Measurements from ENCODE around the gene TSHR.
"Not testable (repeated sequence)": the region's sequence is repeated elsewhere in the genome, so short reads cannot be mapped to it uniquely, and the experiment has no call there.

TSHR gene

DNA sequence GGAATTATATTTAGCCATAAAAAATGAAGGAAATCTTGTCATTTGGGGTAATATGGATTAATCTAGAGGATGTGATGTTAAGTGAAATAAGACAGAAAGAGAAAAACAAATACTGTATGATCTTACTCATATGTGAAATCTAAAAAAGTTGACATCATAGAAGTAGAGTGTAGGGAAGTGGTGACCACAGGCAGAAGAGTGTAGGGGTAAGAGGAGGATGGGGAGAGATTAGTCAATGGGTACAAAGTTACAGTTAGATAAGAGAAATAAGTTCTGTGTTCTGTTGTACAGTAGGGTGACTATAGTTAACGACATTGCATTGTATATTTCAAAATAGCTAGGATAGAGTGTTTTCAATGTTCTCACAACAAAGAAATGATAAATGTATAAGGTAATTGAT lies 87.0 kb downstream of the TSHR start:
- DNase-seq: no peak
- intact Hi-C loops (cut with DNase I): no loop called here

DNA sequence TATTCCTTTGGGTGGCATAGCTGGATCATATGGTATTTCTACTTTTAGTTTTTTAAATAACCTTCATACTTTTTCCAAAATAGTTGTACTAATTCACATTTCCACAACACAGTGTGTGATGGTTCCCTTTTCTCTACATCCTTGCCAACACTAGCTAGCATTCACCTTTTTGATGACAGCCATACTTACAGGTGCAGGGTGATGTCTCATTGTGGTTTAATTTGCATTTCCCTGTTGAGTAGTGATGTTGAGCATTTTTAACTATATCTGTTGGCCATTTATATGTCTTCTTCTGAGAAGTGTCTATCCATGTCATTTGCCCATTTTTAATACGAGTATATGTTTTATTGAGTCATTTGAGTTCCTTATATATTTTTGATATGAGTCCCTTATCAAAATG lies 96.1 kb downstream of the TSHR start:
- DNase-seq: no peak
- intact Hi-C loops (cut with DNase I): no loop called here

DNA sequence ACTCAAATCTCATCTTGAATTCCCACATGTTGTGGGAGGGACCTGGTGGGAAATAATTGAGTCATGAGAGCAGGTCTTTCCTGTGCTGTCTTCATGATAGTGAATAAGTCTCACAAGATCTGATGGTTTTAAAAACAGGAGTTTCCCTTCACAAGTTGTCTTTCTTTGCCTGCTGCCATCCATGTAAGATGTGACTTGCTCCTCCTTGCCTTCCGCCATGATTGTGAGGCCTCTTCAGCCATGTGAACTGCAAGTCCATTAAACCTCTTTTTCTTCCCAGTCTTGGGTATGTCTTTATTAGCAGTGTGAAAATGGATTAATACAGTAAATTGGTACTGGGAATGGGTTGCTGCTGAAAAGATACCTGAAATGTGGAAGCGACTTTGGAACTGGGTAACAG lies 98.6 kb downstream of the TSHR start:
- intact Hi-C loops (cut with DNase I); DNase-seq: not testable (repeated sequence)

DNA sequence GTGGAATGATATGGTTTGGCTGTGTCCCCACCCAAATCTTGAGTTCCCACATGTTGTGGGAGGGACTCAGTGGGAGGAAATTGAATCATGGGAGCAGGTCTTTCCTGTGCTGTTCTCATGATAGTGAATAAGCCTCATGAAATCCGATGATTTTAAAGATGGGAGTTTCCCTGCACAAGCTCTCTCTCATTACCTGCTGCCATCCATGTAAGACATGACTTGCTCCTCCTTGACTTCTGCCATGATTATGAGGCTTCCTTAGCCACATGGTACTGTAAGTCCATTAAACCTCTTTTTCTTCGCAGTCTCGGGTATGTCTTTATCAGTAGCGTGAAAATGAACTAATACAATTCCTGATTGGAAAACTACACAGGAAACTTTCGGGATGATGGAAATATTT lies 100.5 kb downstream of the TSHR start:
- intact Hi-C loops (cut with DNase I): no loop called here
- DNase-seq: no peak

DNA sequence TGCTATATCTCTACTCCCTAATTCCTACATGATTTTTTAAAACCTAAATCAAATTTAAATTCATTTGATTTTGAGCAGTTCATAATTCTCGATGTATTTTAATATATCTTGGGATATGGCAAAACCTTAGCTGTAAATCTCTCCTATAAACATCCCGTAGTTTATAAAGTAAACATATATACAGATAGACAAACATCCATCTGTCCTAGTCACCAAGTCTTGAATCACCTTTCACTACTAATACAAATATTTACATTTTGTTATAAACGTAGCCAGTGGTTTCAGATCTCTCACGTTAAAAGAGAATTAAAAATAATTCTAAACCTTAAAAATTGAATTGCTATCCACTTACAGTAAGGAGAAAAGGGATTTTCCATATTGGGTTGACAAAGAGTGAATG lies 107.0 kb downstream of the TSHR start:
- intact Hi-C loops (cut with DNase I): no loop called here
- DNase-seq: no peak

DNA sequence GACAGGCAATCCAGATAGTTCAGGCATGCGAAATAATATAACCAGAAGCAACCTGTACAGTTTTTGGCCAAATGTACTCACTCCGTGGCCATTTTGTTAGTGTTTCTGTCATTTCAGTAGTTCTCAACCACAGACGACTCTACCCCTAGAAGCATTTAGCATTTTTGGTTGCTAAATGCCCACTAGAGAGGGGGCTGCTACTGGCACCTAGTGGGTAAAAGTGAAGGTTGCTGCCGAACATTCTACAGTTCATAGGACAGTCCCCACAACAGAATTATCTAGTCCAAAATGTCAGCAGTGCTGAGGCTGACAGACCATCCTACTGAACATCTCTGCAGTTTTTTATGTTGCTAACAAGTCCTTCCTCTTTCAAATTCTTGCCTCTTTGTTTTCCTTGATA lies 107.4 kb downstream of the TSHR start:
- peak in 19 of 42 donors; percentile 1 to 45 (median 18) for DNase-seq
- intact Hi-C loops (cut with DNase I): no loop called here

DNA sequence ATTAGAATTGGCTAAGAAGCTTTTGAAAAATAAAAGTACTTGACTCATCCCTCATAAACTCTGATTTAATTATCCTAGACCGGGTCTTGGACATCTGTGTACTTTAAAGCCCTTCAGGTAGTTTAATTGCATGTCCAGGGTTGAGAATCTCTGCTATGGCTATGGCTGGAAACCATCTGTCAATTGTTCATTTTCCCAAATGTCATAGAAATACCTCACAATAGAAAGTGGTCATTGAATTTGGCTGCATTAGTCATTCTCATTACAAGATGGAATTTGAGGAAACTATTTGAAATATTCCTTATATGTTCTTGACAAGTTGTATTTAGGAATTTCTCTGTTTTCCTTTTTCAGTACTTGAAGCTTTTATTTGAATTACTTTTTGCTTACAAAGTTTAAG lies 111.3 kb downstream of the TSHR start:
- no peak for DNase-seq
- intact Hi-C loops (cut with DNase I): no loop called here

DNA sequence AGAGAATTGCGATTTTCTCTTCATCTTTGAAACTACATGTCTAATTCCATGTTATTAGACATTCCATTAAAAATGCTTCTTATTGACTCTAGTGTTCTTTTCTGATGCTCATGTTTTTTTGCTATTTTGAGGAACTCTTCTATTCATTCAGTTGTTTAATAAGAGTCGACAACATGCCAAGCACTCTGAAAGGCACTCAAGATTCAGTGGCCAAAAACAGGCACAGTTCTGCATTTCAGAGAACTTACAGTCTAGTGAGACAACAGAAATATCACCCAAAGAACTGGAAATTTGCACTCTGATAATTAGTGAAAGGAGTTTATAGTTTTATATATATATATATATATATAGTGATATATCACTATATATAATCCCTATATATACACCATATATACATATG lies 111.7 kb downstream of the TSHR start:
- intact Hi-C loops (cut with DNase I): no loop called here
- no peak for DNase-seq

DNA sequence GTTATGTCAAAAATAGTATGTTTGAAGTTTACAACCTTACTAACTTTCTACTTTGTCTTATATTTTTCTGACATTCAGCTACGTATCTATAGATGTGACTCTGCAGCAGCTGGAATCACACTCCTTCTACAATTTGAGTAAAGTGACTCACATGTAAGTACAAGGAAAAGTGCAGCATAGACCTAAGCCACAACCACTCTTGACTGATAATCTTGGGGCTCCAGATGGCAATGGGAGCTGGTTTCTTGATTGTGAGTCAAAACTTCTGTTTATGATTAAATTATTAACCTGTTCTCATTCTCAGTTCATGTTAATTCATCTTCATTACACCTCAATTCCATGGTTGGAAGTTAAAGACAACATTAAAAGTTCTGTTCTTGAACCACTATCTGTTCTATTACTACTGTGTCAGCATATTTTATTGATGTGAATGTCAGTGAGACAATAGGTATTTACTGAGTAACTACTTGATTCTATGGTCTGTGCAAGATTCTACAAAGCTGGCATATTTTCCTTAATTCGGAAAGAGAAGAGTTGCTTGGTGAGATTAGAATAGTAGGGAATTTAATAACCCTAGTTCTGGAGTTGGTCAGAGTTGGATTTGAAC lies 112.9 kb downstream of the TSHR start:
- intact Hi-C loops (cut with DNase I): no loop called here
- no peak for DNase-seq

DNA sequence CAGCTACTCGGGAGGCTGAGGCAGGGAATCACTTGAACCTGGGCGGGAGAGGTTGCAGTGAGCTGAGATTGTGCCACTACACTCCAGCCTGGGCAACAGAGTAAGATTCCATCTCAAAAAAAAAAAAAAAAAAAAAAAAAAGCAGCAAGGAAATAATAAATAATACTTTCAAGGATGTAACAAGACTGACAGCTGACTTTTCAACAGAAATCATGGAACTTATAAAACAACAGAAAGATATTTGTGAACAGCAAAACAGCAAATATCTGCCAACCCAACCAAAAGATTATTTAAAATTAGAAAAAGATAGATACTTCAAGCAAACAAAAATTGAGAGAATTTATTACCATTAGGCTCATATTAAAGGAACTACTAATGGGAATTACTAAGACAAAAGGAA lies 115.1 kb downstream of the TSHR start:
- DNase-seq: no peak
- intact Hi-C loops (cut with DNase I): no loop called here

DNA sequence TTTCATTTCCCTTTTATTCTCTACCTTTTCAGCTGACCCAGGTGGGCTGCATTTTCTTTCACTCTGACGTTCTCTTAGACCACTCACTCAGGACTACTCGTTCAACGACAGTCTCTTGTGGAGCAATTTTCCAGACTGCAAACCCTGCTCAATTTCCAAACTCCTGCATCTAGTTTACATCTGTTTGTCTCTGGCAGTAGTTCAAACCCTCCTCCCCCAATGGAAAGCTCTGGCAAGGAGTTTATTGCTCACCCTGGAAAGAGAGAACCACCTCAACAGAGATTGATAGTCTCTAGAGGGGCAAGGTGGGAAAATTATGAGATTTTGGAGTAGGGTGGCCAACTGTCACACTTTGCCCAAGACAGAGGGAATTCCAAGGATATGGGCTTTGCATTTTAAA lies 130.2 kb downstream of the TSHR start:
- no peak for DNase-seq
- intact Hi-C loops (cut with DNase I): no loop called here

DNA sequence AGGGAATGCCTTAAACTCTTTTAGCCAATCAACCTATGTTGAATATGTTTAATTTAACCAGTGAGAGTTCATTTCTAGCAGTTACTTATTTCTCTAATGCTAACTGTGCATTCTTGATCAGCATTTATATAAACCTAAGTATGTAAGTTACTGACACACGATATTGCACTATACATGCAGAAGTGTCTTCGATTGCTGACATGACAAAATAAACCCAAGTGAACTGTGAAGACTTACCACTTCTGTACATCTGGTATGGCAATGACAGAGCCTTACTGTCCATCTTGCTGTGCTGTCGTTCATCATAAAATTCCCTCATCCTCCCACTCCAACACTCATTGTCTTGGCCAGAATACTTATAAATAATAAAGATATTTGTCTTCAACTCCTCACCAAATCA lies 131.8 kb downstream of the TSHR start:
- intact Hi-C loops (cut with DNase I): no loop called here
- DNase-seq: no peak

DNA sequence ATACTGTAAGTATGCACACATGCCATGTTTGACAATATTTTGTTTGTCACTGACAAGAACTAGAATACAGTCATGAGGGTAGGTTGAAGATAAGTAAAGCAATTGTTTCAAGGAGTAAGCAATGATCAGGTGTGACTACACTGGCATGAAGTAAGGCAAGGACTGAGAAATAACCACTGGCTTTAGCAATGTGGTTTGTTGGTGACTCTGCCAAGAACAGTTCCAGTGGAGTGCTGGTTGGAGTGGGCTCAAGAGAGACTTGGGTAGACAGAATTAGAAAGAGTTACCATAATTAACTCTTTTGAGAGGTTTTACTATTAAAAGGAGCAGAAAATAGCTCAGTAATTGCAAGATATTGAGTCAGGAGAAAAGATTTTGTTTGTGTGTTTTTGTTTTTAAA lies 135.7 kb downstream of the TSHR start:
- DNase-seq: no peak
- intact Hi-C loops (cut with DNase I): no loop called here

DNA sequence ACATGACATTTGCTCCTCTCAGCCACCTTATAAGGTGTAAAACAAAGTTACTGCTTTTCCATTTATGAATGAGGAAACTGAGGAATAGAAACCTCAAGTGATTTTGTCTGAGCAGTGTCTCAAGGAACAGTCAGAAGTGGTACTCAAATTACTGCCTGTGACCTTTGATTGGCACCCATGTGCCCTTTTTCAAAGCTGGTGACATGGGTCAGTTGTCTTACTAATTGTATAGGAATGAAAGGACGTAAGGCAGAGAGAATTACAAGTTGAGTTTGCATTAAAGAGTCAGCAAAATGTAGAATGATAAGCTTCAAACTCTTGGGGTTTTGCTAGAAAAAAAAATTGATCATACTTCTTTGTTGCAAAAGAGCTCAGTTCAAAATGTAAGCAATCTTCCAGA lies 136.2 kb downstream of the TSHR start:
- no peak for DNase-seq
- intact Hi-C loops (cut with DNase I): no loop called here

DNA sequence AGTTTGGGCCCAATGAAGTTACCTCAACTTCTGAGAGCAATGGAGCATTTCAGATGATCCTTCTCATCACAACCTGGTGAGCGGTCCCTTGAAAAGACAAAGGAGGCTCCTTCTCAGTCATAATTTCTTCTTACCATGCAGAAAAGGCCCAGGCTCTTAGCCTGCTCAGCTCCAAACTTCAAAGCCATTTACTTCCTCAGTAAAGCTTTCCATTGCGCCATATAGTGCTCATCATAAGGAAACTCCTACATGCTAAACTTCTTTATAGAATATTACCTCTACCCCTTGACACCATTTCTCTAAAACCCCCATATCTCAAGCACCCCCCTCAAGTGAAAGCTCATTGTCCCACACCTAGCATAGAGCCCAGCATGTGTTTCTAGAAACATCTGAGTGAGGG lies 138.2 kb downstream of the TSHR start:
- intact Hi-C loops (cut with DNase I): no loop called here
- DNase-seq: no peak

DNA sequence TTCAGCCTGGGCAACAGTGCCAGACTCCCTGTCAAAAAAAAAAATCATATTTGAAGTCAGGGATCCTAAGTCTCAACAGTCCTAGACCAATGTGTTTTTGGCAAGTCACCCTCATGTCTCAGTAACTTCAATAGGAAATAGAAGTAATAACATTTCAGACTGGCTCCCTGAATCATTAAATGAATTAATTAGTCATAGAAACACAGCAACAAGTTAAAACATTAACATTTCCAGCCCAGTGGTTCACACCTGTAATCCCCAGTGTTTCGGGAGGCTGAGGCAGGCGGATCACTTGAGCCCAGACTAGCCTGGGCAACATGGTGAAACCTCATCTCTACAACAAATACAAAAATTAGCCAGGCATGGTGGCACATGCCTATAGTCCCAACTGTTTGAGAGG lies 140.1 kb downstream of the TSHR start:
- intact Hi-C loops (cut with DNase I): no loop called here
- no peak for DNase-seq

DNA sequence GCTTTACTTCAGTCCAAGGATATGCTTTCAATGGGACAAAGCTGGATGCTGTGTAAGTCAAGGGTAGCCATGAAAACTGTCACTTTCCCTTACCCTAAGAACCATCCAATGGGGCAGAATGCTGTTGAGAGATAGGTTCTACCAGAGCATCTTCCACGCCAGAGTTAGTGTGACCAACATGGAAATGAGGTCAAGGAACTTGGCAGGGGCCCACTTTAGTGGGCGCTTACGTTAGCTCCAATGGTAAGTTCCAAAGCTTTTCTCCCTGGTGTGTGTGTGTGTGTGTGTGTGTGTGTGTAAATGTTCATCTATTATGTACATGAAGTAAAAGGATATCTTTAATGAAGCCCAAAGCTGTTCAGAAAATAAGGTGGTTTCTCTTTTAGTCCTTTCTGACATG lies 141.2 kb downstream of the TSHR start:
- DNase-seq: no peak
- intact Hi-C loops (cut with DNase I): no loop called here

DNA sequence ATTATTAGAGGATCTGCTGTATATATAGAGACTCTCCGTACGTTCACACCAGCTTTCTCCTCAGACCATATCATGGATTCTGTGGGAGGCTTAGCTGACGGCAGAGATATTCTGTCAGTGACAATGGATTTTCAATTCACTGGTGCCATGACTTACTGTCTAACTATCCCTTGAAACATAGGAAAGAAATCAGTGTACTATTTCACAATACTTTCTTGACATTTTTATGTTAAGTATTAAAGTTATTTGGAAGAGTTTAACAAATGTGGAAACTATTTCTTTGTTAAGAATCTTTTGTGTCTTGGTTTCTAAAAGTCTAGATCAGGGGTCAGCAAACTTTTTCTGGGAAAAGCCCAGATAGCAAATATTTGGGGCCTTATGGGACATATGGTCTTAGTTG lies 146.8 kb downstream of the TSHR start:
- DNase-seq: no peak
- intact Hi-C loops (cut with DNase I): no loop called here

DNA sequence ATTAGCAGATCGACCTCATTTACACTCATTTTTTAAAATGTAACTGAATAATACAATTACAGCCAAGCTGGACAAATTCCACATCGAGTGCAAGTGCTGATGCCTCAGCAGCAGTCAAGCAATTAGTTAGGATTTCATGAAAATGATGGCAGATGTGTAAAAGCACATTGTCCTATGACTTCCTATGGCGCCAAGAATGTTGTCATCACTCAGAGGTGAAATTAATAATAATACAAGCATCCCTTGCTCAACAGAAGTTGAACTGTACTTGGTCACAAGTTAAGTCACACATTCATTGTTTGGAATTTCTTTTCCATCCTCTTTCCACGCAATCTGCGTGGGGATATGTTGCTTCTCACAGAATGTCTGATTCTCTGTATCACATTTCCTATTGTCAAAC lies 148.0 kb downstream of the TSHR start:
- intact Hi-C loops (cut with DNase I): no loop called here
- DNase-seq: no peak

DNA sequence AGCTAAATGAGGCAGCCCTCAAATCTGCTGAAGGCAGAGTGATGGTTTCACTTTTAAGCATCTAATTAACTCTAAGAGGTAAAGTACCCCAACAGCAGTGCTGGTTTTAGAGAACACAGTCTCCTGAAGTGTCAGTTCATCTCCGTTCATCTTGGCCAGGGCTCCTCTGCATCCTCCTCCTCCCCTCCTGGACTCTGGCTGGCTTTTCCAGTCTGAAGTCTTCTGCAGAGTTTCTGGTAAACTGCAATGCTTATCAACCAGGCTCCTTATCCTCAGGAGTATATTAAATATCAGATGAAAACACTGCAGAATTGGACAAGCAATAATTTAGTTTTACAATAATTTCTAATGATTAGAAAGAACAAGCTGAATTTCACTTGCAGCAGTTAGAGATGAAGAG lies 150.0 kb downstream of the TSHR start:
- DNase-seq: no peak
- intact Hi-C loops (cut with DNase I): no loop called here

DNA sequence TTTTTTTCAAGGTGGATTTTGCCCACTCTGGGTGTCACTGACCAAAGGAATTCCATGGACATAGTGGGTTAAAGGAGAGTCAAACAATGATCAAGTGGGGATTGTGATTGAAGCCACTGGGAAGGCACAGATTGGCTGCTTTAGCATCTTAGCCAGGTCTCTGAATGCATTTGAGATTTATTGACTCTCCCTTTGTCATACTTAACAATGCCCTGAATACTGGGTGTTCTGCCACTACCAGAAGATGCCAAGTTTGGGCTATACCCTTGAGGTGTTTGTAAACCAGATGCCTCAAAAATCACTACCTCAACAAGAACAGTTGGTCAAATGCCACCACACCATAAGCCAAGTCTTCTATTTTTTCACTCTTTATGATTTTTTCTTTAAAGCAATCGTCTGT lies 150.5 kb downstream of the TSHR start:
- intact Hi-C loops (cut with DNase I): no loop called here
- no peak for DNase-seq

DNA sequence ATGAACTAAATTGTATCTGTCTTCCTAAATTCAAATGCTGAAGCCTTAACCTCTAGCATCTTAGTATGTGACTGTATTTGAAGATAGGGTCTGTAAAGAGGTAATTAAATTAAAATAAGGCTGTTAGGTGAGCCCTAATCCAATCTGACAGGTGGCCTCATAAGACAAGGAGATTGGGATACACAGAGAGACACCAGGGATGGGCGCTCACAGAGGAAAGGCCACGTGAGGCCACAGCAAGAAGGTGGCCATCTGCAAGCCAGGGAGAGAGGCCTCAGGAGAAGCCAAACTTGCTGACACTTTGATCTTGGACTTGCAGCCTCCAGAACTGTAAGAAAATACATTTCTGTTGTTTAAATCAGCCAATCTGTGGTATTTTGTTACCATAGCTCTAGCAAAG lies 154.8 kb downstream of the TSHR start:
- intact Hi-C loops (cut with DNase I): no loop called here
- no peak for DNase-seq

Data from head of caudate nucleus (tissue), 42 donors.